DMS53 (cell line): ENCODE results near the gene DCN.

Source experiments
- DNase-seq: peaks from one replicate; lab custom pipeline; 2025; lab: John Stamatoyannopoulos, UW

The DCN gene

GRCh38 chr12:91138337-91138920 lies 44.2 kb downstream of the DCN start:
- no peak for DNase-seq

GRCh38 chr12:91133871-91134270 lies 48.7 kb downstream of the DCN start:
- DNase-seq, result no peak

GRCh38 chr12:91129662-91130362 lies 52.8 kb downstream of the DCN start:
- DNase-seq, result no peak

- peak; percentile 85 for DNase-seq
These were observed 54.9 kb downstream of the DCN start for GRCh38 chr12:91127751-91128150.

GRCh38 chr12:91127306-91127705 lies 55.3 kb downstream of the DCN start:
- no peak for DNase-seq

- no peak for DNase-seq
These were observed 56.1 kb downstream of the DCN start for GRCh38 chr12:91126516-91126915.

GRCh38 chr12:91123236-91123916 lies 59.2 kb downstream of the DCN start:
- DNase-seq, result no peak

GRCh38 chr12:91120781-91121180 lies 61.8 kb downstream of the DCN start:
- DNase-seq, result no peak

- no peak for DNase-seq
These were observed 63.5 kb downstream of the DCN start for GRCh38 chr12:91119089-91119488.

- peak; percentile 11 for DNase-seq
These were observed 69.0 kb downstream of the DCN start for GRCh38 chr12:91113621-91114020.

- DNase-seq, result no peak
These were observed 71.0 kb downstream of the DCN start, which contains the start of gene LUM for GRCh38 chr12:91111366-91112325. Gene LUM, minus strand, starts transcription at chr12:91111494. Its CDS starts 2,515 bp downstream, at chr12:91108979.

- DNase-seq, result no peak
These were observed 72.2 kb downstream of the DCN start for GRCh38 chr12:91110311-91110924.

GRCh38 chr12:91109581-91110310 lies 72.9 kb downstream of the DCN start:
- no peak for DNase-seq

- DNase-seq, result peak; percentile 80
These were observed 73.5 kb downstream of the DCN start for GRCh38 chr12:91109148-91109564.

GRCh38 chr12:91108196-91108755 lies 74.3 kb downstream of the DCN start:
- DNase-seq, result no peak

- DNase-seq, result no peak
These were observed 76.3 kb downstream of the DCN start for GRCh38 chr12:91106283-91106682.

GRCh38 chr12:91105807-91106206 lies 76.8 kb downstream of the DCN start:
- DNase-seq, result no peak

- no peak for DNase-seq
These were observed 77.7 kb downstream of the DCN start for GRCh38 chr12:91104812-91105466.

- no peak for DNase-seq
These were observed 79.0 kb downstream of the DCN start for GRCh38 chr12:91103624-91104023.

- DNase-seq, result no peak
These were observed 79.5 kb downstream of the DCN start for GRCh38 chr12:91103101-91103500.
